CD4-positive, alpha-beta T cell treated with Interleukin-6 at 100 ng/mL for 8 hours (primary cell): ENCODE data around the gene TBXA2R.
A peak's percentile ranks its signal among the peaks of the same experiment; 100 is the strongest.
"Not testable (repeated sequence)": the region's sequence is repeated elsewhere in the genome, so short reads cannot be mapped to it uniquely, and the experiment has no call there.

ENCODE experiments used
- DNase-seq: peaks from one replicate; pipeline ENCODE4 v3.0.0-alpha.2; 2020; ENCODE audit warnings: mixed read lengths, low spot score

Gene TBXA2R

DNA sequence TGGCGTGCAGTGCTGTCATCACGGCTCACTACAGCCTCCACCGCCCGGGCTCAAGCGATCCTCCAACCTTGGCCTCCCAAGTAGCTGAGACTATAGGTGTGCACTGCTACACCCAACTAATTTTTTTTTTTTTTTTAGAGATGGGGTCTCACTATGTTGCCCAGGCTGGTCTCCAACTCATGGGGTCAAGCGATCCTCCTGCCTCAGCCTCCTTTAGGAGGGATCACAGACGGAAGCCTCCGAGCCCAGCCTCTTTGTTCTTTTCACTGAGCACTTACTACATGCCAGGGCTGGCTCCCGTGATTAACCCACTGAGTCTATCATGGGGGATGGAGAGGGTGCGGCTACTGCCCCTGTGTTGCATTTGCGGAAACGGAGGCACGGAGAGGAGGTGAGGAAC is 32.8 kb upstream of the TBXA2R start:
- DNase-seq = no peak

- no peak for DNase-seq
These were observed 31.8 kb upstream of the TBXA2R start for GRCh38 chr19:3638208-3639193.

- no peak for DNase-seq
These were observed 30.9 kb upstream of the TBXA2R start for GRCh38 chr19:3637621-3638020.

GRCh38 chr19:3636962-3637361 is 30.3 kb upstream of the TBXA2R start:
- no peak for DNase-seq

DNA sequence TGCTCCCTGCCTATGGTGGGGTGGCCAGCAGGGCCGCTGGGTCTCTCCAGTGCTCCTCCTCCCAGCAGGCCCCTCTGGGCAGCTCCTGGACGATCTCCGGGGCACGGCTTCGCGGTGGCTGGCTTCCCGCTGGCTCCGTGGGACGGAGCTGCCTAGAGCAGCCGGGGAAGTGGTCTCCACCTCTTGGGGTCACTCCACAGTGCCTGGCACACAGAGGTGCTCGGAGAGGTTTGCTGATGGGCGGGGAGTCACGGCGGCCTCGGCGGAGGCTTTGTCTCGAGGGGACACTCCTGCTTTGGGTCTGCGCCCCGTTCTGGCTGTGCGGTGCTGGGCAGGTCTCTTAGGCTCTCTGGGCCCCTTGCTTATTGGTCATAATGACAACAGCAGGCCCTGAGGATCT is 29.8 kb upstream of the TBXA2R start:
- DNase-seq = no peak

GRCh38 chr19:3634496-3635045 is 27.9 kb upstream of the TBXA2R start:
- no peak for DNase-seq

DNA sequence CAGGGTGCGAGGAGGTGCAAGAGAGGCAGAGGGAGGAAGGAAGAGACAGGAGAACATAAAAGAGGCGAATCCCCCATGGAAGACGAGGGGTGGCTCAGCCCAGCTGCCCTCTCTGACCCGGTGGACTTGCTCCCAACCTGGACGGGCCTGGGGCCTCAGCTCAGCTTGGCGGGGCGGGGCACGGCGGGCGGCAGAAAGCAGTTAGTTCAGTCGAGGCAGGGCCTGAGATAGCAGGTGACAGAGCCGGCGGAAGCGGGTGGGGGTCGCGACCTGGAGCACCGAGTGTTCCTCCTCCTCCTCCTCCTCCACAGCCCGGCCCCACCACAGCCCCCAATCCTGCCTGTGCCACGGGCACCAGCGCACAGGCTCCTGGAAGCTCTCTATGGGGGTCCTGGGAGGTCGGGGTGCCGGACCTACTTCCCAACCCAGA is 26.9 kb upstream of the TBXA2R start:
- DNase-seq = no peak

GRCh38 chr19:3632739-3633558 is 26.3 kb upstream of the TBXA2R start:
- DNase-seq = no peak

DNA sequence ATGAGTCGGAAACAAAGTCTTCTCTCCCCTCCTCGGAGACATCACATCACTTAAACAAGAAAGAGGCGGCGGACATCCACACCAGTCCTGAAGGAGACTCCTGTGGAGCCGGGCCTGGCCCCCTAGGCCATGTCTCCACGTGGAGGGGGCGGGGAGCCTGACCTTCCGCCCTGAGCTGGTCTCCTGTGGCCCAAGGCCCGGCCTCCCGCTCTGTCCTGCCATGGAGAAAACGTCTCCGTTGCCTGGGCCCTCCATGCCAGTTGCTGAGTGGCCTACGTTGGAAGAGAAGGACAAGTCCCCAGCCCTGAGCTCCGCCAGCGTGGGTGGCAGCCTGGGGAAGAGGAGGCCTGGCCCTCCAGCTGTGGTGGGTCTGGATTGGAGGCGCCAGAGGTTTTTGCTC is 25.4 kb upstream of the TBXA2R start:
- DNase-seq = no peak

DNA sequence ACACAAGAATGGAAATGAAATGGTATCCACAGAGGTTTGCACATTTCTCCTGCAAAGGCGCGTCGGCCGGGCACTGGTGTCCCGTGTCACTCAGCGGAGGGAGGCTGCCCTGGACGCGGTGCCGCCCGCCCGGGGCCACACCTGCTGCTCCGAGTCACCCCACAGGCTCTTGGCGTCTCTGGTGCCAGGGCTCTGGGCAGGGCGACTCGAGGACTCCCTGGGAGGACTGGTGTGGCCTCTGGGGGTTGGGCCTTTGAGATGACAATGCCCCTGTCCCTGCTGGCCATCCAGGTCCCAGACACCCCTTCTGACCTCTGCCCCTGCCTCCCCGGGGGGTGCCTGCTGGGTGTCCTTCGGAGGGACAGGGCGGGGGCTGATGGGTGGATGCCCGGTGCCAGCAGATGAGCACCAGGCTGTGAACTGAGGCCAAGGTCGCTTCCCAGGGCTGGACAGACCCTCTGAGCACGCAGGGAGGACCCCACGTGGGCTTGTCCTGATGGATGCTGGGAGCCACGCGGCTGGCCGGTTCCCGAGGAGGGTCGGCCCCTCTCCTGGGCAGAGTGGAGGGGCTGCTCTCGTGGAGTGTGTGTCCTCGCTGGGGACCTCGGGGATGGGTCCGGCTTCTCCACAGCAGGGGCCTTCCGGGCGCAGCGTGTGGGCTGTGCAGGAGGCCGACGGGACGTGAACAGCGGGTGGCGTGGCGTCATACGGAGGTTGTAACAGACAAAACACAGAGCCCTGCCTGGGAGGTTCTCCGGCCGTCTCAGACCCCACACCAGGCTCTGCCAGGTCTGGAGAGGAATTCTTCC is 24.6 kb upstream of the TBXA2R start:
- no peak for DNase-seq

GRCh38 chr19:3628766-3629165 is 22.1 kb upstream of the TBXA2R start:
- not testable (repeated sequence) for DNase-seq

DNA sequence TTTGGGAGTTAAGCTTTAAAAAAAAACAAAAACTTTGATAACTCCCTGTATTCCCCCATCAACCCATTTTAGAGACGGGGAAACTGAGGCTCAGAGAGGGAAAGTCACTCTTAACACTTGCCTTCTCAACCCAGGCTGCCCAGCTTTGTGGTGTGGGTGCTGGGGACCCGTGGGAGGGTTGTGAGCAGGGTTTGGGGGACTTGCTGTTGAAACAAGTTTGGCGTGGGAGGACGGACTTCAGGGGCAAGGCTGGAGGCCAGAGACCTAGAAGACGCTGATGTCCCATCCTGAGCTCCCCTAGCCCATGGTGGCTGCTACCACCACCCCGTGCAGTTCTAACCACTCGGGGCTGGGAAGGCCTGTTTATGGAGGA is 20.7 kb upstream of the TBXA2R start:
- DNase-seq = no peak

DNA sequence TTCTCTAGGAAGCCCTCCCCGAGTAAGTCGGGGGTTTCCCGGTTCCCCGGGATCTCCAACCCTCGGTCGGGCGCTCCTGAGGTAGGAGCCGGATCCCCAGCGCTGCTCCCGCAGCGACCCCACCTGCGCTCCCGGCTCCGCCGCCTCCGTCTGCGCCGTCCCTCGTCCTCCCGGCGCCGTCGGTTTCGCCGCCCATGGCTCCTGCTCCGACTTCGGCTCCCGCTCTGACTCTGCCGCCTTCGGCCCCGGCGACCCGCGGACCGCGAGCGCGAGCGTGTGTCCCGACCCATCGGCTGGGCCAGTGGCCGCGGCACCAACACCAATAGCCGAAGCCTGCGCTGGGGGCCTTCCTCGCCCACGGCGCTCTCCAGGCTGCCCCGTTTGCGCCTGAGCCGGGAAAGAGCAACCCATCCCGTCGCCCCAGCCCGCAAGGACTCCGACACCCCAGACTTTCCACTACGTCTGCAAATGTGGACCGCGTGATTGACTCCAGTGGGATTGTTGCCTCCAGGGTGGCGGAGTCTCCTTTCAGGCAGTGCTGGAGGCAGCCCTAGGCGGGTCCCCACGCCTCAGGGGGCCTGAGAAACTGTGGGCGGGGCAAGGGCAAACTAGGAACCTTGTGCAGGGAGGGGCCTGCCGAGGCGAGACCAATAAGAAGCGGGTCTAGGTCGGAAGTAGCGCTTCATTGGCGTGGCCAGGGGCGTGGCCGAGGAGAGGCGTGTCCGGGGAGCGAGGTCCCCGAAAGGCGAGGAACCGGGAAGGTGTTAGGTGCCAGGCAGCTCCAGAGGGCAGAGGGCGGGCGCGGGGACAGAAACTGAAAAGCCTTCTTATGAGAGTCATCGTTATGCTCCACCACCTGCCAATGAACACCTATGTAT is 20.0 kb upstream of the TBXA2R start, which contains the start of gene CACTIN:
Gene CACTIN, minus strand, starts transcription at position 318 of the 878 bp plus-strand sequence. Its CDS starts 28 bp downstream, at position 290.
- DNase-seq = peak; percentile 99

DNA sequence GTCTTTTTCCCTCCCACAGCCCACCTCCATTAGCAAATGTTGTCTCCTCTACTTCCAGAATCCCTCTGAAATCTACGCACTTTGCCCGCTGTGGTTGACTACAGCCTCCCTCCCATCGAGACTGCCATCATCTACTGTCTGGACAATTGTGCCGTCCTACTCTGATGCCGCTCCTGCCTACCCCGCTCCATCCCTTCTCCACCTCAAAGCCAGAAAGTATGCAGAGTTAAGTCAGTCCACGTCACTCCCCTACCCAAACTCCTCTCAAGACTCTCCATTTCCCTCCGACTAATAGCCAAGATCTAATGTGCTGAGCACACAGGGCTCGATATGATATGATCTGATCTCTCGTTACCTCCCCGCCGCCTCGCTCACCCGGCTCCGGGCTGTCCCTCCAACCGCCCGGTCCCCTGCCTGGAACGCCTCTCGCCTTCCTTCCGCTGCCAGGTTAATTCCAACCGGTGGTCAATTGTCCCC is 19.4 kb upstream of the TBXA2R start:
- no peak for DNase-seq

DNA sequence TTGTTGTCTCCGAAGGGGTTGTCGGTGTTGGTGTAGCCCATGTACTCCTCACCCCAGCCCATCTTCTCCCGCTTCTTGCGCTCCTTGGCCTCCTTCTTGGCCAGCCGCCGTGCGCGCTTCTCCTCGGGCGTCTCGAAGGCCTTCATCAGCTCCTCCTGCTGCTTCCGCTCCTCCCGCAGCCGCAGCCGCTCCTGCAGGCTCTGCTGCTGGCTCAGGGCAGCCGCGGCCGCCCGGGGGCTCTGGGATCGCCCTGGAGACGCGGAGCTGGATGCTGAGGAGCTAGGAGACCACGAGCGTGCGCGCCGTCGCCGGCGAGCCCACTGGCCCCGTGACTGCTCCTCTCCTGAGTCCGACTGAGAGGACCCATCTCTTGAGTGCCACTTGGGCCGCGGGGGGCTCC is 17.0 kb upstream of the TBXA2R start:
- no peak for DNase-seq

GRCh38 chr19:3622224-3622623 is 15.5 kb upstream of the TBXA2R start:
- DNase-seq = no peak

DNA sequence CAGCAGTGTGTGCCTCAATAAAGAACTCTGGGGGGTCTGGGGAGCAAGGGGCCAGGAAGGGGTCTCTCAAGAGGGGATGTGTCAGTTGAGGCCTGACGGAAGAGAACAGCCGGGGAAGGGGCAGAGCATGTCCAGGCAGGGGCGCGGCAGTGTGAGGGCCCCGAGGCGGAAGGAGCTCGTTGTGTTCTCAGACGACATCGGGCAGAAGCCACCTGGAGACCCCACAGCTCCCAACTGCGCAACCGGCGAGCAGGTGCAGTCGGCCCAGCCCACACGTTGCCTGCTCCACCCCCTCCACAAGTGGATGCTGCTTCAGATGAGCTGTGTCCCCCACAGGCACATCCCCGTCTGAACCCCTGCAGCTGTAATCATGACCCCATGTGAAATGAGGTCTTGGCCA is 15.0 kb upstream of the TBXA2R start:
- no peak for DNase-seq

DNA sequence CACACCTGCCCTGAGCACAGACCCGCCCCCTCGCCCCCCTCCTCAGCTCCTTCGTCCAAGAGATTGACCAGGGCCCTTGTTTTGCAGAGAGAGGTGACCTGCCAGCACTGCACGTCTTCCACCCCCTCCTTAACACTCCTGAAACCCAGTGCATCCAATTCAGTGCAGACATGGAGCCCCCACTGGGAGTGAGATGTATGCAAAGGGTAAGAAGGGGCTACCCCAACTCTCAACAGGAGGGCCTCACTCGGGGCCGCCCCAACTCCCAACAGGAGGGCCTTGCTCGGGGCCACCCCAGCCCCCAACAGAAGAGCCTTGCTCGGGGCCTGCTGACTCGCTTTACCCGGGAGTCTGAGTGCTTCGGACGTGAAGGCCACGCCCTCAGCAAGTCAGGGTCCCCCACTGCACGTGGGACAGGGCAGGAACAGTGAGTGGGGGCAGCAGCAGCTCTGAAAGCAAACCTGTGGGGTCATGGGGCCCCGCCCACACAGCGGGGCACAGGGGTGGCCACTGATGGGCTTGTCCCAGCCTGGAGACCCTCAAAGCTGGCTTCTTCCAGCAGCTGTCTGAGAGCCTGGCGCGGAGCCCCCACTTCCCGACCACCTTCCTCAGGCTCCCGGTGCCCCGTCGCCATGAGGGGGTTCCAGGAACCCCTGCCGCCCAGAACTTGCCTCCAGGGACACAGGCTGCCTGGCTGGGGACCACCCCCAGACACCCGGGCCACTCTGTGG is 14.3 kb upstream of the TBXA2R start:
- DNase-seq = no peak

- no peak for DNase-seq
These were observed 13.6 kb upstream of the TBXA2R start for GRCh38 chr19:3620145-3620816.
